Parathyroid adenoma (tissue), 2 donors: ENCODE measurements around the gene POLN.

Source experiments
- H2AFZ ChIP-seq: fragments of 300-600 bp; sonication (generic); one replicate; pipeline ENCODE4 v1.7.0; 2017; ENCODE audit warnings: antibody characterized with exemption, mild to moderate bottlenecking
- H3K27ac ChIP-seq: fragments of 300-600 bp; sonication (generic); one replicate; pipeline ENCODE4 v1.7.0; 2017
- H3K27me3 ChIP-seq: fragments of 300-600 bp; sonication (generic); one replicate; pipeline ENCODE4 v1.7.0; 2017; ENCODE audit warnings: low read length; ENCODE audit not compliant: control insufficient read depth, insufficient read depth
- H3K36me3 ChIP-seq: fragments of 300-600 bp; sonication (generic); one replicate; pipeline ENCODE4 v1.7.0; 2017; ENCODE audit warnings: low read length; ENCODE audit not compliant: control insufficient read depth, insufficient read depth
- H3K4me1 ChIP-seq: fragments of 300-600 bp; sonication (generic); one replicate; pipeline ENCODE4 v1.7.0; 2017; ENCODE audit warnings: control low read depth
- H3K4me2 ChIP-seq: fragments of 300-600 bp; sonication (generic); one replicate; pipeline ENCODE4 v1.7.0; 2017; ENCODE audit warnings: low read length
- H3K4me3 ChIP-seq: fragments of 300-600 bp; sonication (generic); one replicate; pipeline ENCODE4 v1.7.0; 2017; ENCODE audit warnings: low read depth, low read length
- H3K79me2 ChIP-seq: fragments of 300-600 bp; sonication (generic); one replicate; pipeline ENCODE4 v1.7.0; 2017; ENCODE audit warnings: control low read depth
- H3K9ac ChIP-seq: fragments of 300-600 bp; sonication (generic); one replicate; pipeline ENCODE4 v1.7.0; 2017; ENCODE audit warnings: mild to moderate bottlenecking
- H3K9me3 ChIP-seq: fragments of 300-600 bp; sonication (generic); one replicate; pipeline ENCODE4 v1.7.0; 2017; ENCODE audit warnings: low read length; ENCODE audit not compliant: control insufficient read depth
- TF ChIP-seq, protein P1 (sequence below): fragments of 300-600 bp; sonication (generic); IDR thresholded peaks from one replicate; pipeline ENCODE4 v1.7.0; 2017; ENCODE audit warnings: antibody characterized with exemption, mild to moderate bottlenecking
- donor health status: primary hyperparathyroidism.

The POLN gene

DNA sequence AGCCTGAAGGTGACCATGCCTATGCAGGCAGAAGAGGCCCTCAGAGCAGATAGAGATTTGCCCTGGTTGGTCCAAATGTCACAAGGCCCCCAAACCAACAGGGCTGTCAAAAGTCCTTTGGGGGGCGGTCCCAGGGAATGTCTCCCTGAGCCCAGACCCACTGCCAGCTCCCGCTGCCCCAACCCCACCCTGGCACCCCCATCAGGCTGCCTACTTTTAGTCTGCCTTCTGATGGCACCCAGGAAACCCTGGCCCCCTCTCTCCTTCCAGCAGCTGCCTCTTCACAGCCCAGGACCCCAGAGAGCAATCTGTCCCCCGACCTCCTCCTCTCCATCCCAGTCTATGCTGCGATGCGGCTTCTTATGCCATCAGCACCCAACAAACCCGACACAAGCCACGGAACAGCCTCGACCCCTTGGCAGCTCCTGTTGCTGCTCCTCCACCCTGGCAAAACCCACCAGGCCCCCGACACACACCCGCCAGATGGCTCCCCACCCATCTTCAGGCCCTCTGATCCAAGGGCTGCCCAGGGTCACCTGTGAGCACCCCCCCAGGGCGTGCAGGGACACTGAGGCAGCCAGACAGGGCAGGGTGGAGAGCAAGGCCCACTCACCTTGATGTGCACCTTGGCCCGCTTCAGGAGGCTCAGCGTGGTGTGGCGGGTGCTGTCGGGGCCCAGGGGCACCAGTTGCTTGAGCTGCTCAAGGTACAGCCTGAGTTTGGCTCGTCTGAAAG, 10.0 kb upstream of the POLN start:
- no peak overlapping the region for H3K27ac ChIP-seq
- H3K79me2 ChIP-seq: no peaks in the 10 kb centered on the region
- no peaks in the 10 kb centered on the region for H3K4me1 ChIP-seq
- no peak overlapping the region for H3K9ac ChIP-seq
- H3K36me3 ChIP-seq: no peaks in the 10 kb centered on the region
- H2AFZ ChIP-seq: no peak overlapping the region
- H3K4me2 ChIP-seq: no peak overlapping the region
- H3K4me3 ChIP-seq: no peak overlapping the region
- no peaks in the 10 kb centered on the region for H3K27me3 ChIP-seq
- H3K9me3 ChIP-seq: no peaks in the 10 kb centered on the region
- TF ChIP-seq, protein P1, sequence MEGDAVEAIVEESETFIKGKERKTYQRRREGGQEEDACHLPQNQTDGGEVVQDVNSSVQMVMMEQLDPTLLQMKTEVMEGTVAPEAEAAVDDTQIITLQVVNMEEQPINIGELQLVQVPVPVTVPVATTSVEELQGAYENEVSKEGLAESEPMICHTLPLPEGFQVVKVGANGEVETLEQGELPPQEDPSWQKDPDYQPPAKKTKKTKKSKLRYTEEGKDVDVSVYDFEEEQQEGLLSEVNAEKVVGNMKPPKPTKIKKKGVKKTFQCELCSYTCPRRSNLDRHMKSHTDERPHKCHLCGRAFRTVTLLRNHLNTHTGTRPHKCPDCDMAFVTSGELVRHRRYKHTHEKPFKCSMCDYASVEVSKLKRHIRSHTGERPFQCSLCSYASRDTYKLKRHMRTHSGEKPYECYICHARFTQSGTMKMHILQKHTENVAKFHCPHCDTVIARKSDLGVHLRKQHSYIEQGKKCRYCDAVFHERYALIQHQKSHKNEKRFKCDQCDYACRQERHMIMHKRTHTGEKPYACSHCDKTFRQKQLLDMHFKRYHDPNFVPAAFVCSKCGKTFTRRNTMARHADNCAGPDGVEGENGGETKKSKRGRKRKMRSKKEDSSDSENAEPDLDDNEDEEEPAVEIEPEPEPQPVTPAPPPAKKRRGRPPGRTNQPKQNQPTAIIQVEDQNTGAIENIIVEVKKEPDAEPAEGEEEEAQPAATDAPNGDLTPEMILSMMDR: no peak

DNA sequence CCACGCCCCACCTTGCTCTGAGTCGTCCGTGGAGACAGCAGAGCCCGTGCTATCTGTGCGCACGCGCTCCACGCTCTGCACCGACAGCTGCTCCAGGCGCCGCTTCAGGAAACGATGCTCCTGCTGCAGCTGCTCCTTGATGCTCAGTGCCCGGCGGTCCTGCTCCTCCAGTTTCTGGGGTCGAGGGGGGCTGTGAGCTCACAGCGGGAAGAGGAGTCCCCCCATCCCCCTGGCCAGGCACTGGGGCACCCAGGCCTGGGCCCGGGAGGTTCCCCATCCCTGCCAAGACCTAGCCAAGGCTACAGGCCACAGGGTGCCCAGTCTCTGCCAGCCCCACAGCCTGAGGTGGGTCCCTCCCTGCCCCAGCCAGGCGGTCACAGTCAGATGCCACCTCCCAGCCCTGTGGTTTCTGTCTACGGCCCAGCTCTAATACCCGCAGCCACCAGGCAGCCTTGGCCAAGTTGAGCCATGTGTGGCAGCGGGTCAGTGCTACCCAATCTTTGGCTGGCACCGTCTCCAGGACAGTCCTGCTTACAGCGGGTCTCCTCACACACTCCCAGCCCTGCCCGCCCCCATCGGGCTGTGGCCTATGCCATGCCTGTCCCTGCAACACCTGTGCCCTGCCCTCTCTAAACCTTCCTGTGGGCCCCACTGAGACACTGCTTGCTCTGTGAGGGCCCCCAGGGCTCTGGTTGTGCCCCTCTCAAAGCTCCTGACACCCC, 9.3 kb upstream of the POLN start:
- Histone ChIP-seq H3K4me2 (no peak overlapping the region), H3K4me1 (no peaks in the 10 kb centered on the region)

GRCh38 chr4:2250357-2251072, 8.6 kb upstream of the POLN start:
- Histone ChIP-seq H3K9me3 (no peaks in the 10 kb centered on the region), H3K27ac (no peak overlapping the region), H3K4me3 (no peak overlapping the region), H3K4me1 (no peaks in the 10 kb centered on the region), H3K9ac (no peak overlapping the region), H3K27me3 (no peaks in the 10 kb centered on the region), H3K36me3 (no peaks in the 10 kb centered on the region), H2AFZ (no peak overlapping the region), H3K79me2 (no peaks in the 10 kb centered on the region), H3K4me2 (no peak overlapping the region)
- TF ChIP-seq, protein P1: no peak

More for the DNA sequence above, 9.3 kb upstream of the POLN start:
- Histone ChIP-seq H3K27ac (no peak overlapping the region), H3K9me3 (no peaks in the 10 kb centered on the region), H3K9ac (no peak overlapping the region), H3K4me3 (no peak overlapping the region), H3K79me2 (no peaks in the 10 kb centered on the region), H2AFZ (no peak overlapping the region), H3K27me3 (no peaks in the 10 kb centered on the region), H3K36me3 (no peaks in the 10 kb centered on the region)
- TF ChIP-seq, protein P1: no peak

DNA sequence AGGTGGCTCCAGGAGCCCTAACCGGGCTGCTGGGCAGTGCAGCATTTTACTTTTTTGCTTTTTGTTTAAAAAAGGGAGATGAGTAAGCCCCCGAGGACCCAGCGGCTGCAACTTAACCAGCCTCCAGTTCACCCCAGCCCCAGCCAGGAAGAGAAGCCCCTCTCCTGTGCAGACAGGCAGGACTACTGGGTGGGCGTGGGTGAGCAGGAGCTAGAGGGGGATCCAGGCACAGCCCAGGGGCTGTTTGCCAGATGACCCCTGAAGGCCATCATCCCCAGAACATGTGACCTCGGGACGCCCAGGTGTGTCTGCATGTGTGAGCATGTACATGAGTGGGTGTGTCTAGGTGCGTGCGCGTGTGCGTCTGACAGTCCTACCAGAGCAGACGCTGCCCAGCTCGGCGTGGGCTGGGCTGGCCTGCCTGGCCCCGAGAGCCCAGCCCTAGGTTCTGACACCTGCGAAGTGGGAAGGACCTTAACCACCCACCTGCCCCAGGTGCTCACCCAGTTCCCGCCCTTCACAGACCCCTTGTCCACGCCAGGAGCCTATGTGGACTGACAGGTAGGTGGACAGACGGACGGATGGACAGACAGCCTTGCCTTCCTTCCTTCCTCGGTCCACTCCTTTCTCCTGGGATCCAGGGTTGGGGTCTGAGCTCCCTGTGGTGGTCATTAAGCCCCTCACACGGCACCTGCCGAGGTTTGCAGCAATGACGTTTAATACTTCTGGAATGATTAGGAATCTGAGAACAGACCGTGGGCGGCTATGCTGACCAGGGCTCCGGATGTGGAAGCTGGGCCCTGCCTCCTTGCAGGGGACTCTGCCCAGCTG, 7.8 kb upstream of the POLN start:
- Histone ChIP-seq H3K4me2 (no peak overlapping the region), H3K36me3 (no peaks in the 10 kb centered on the region), H3K4me3 (no peak overlapping the region), H3K27ac (no peak overlapping the region), H3K9me3 (no peaks in the 10 kb centered on the region), H3K4me1 (no peaks in the 10 kb centered on the region), H3K27me3 (no peaks in the 10 kb centered on the region), H3K79me2 (no peaks in the 10 kb centered on the region), H3K9ac (no peak overlapping the region), H2AFZ (no peak overlapping the region)
- TF ChIP-seq, protein P1: no peak
